GM21423 (cell line): ENCODE results near the gene FREM2.

Experiments
- ATAC-seq: cut with Tn5 transposase; IDR thresholded peaks from one replicate; pipeline ENCODE4 v1.9.1; 2021; ENCODE audit warnings: mild to moderate bottlenecking, moderate library complexity; ENCODE audit not compliant: unreplicated experiment

The FREM2 gene

GRCh38 chr13:38686577-38687245 is at the start of gene FREM2:
TSS of gene FREM2 (plus strand) at chr13:38687077. CDS start at chr13:38687345, 268 bp downstream.
- ATAC-seq = no peak

GRCh38 chr13:38637576-38637975 is 49.3 kb upstream of the FREM2 start:
- ATAC-seq = no peak

- ATAC-seq = no peak
Observed at GRCh38 chr13:38641164-38641948, 45.5 kb upstream of the FREM2 start.

- no peak for ATAC-seq
Observed at GRCh38 chr13:38647312-38647711, 39.6 kb upstream of the FREM2 start.

- no peak for ATAC-seq
Observed at GRCh38 chr13:38648912-38649311, 38.0 kb upstream of the FREM2 start.

GRCh38 chr13:38656699-38657098 is 30.2 kb upstream of the FREM2 start:
- no peak for ATAC-seq

- no peak for ATAC-seq
Observed at GRCh38 chr13:38657191-38657590, 29.7 kb upstream of the FREM2 start.

GRCh38 chr13:38658906-38659305 is 28.0 kb upstream of the FREM2 start:
- no peak for ATAC-seq

- no peak for ATAC-seq
Observed at GRCh38 chr13:38661010-38661675, 25.7 kb upstream of the FREM2 start.

GRCh38 chr13:38662362-38662761 is 24.5 kb upstream of the FREM2 start:
- ATAC-seq = no peak

- no peak for ATAC-seq
Observed at GRCh38 chr13:38664906-38665305, 22.0 kb upstream of the FREM2 start.

- no peak for ATAC-seq
Observed at GRCh38 chr13:38667526-38668109, 19.3 kb upstream of the FREM2 start.

- ATAC-seq = no peak
Observed at GRCh38 chr13:38669234-38669964, 17.5 kb upstream of the FREM2 start.

GRCh38 chr13:38670627-38671026 is 16.2 kb upstream of the FREM2 start:
- no peak for ATAC-seq

GRCh38 chr13:38671980-38672379 is 14.9 kb upstream of the FREM2 start:
- no peak for ATAC-seq

- ATAC-seq = no peak
Observed at GRCh38 chr13:38674208-38674607, 12.7 kb upstream of the FREM2 start.

GRCh38 chr13:38680912-38681311 is 6.0 kb upstream of the FREM2 start:
- ATAC-seq = no peak

- no peak for ATAC-seq
Observed at GRCh38 chr13:38684714-38685113, 2.2 kb upstream of the FREM2 start.

- ATAC-seq = no peak
Observed at GRCh38 chr13:38685431-38685830, 1.4 kb upstream of the FREM2 start.

GRCh38 chr13:38685974-38686576 is 802 bp upstream of the FREM2 start:
- no peak for ATAC-seq
